IPS-20b (cell line): Measurements from ENCODE around the gene XYLT2.

Experiments used
- H3K27ac ChIP-seq: one replicate; pipeline ENCODE4 v1.5.1; 2013; ENCODE audit warnings: low read length
- H3K27me3 ChIP-seq: 2 replicates; pipeline ENCODE4 v1.6.1; 2013; ENCODE audit warnings: mild to moderate bottlenecking, low read length, inconsistent platforms; ENCODE audit not compliant: insufficient read depth
- H3K36me3 ChIP-seq: 2 replicates; pipeline ENCODE4 v1.6.1; 2013; ENCODE audit warnings: low read depth, mild to moderate bottlenecking, inconsistent platforms, low read length, moderate library complexity; ENCODE audit not compliant: insufficient read depth
- H3K4me1 ChIP-seq: 2 replicates; pipeline ENCODE4 v1.6.1; 2013; ENCODE audit warnings: mild to moderate bottlenecking, control low read depth, inconsistent platforms, low read length, moderate library complexity; ENCODE audit not compliant: insufficient read depth
- H3K4me3 ChIP-seq: 2 replicates; pipeline ENCODE4 v1.5.1; 2013; ENCODE audit warnings: mild to moderate bottlenecking, low read length, inconsistent platforms
- H3K9ac ChIP-seq: 2 replicates; pipeline ENCODE4 v1.6.1; 2013; ENCODE audit warnings: low read depth, mild to moderate bottlenecking, inconsistent platforms, low read length, moderate library complexity
- H3K9me3 ChIP-seq: 2 replicates; pipeline ENCODE4 v1.6.1; 2013; ENCODE audit warnings: mild to moderate bottlenecking, low read depth, low read length, inconsistent platforms; ENCODE audit not compliant: insufficient read depth

Gene XYLT2

GRCh38 chr17:50353600-50354195, 7.8 kb downstream of the XYLT2 start:
- Histone ChIP-seq H3K4me3 (no peak overlapping the region), H3K27ac (no peak overlapping the region), H3K27me3 (no peaks in the 10 kb centered on the region), H3K36me3 (peaks cover 52% of the 10 kb centered on the region), H3K4me1 (no peaks in the 10 kb centered on the region), H3K9me3 (no peaks in the 10 kb centered on the region), H3K9ac (no peak overlapping the region)

- Histone ChIP-seq H3K27me3 (no peaks in the 10 kb centered on the region), H3K36me3 (peaks cover 57% of the 10 kb centered on the region), H3K4me1 (no peaks in the 10 kb centered on the region)
Observed at GRCh38 chr17:50354198-50354597, 8.3 kb downstream of the XYLT2 start.

GRCh38 chr17:50354776-50355175, 8.8 kb downstream of the XYLT2 start:
- H3K27ac ChIP-seq, result no peak overlapping the region
- H3K4me3 ChIP-seq, result no peak overlapping the region
- H3K36me3 ChIP-seq, result peaks cover 62% of the 10 kb centered on the region
- no peaks in the 10 kb centered on the region for H3K9me3 ChIP-seq
- H3K4me1 ChIP-seq, result no peaks in the 10 kb centered on the region
- H3K27me3 ChIP-seq, result no peaks in the 10 kb centered on the region
- no peak overlapping the region for H3K9ac ChIP-seq

More at GRCh38 chr17:50354198-50354597, 8.3 kb downstream of the XYLT2 start:
- H3K9me3 ChIP-seq, result no peaks in the 10 kb centered on the region
- no peak overlapping the region for H3K4me3 ChIP-seq
- H3K27ac ChIP-seq, result no peak overlapping the region
- H3K9ac ChIP-seq, result no peak overlapping the region

GRCh38 chr17:50355336-50355700, 9.4 kb downstream of the XYLT2 start:
- no peaks in the 10 kb centered on the region for H3K4me1 ChIP-seq
- H3K27ac ChIP-seq, result no peak overlapping the region
- no peaks in the 10 kb centered on the region for H3K9me3 ChIP-seq
- peaks cover 68% of the 10 kb centered on the region for H3K36me3 ChIP-seq
- H3K9ac ChIP-seq, result no peak overlapping the region
- H3K4me3 ChIP-seq, result no peak overlapping the region
- H3K27me3 ChIP-seq, result no peaks in the 10 kb centered on the region

GRCh38 chr17:50355701-50356341, 9.9 kb downstream of the XYLT2 start:
- Histone ChIP-seq H3K36me3 (peaks cover 71% of the 10 kb centered on the region), H3K9ac (no peak overlapping the region), H3K4me1 (no peaks in the 10 kb centered on the region), H3K9me3 (no peaks in the 10 kb centered on the region), H3K27ac (no peak overlapping the region), H3K4me3 (no peak overlapping the region), H3K27me3 (no peaks in the 10 kb centered on the region)

GRCh38 chr17:50356418-50356817, 10.5 kb downstream of the XYLT2 start:
- Histone ChIP-seq H3K4me3 (no peak overlapping the region), H3K9ac (no peak overlapping the region), H3K9me3 (no peaks in the 10 kb centered on the region), H3K36me3 (peaks cover 74% of the 10 kb centered on the region), H3K27ac (no peak overlapping the region), H3K27me3 (no peaks in the 10 kb centered on the region), H3K4me1 (no peaks in the 10 kb centered on the region)

- no peak overlapping the region for H3K9ac ChIP-seq
- no peaks in the 10 kb centered on the region for H3K27me3 ChIP-seq
- H3K36me3 ChIP-seq, result peaks cover 71% of the 10 kb centered on the region
- no peaks in the 10 kb centered on the region; the same call in 1 of the 2 replicates for H3K4me1 ChIP-seq
- no peak overlapping the region for H3K27ac ChIP-seq
- no peak overlapping the region for H3K4me3 ChIP-seq
- no peaks in the 10 kb centered on the region for H3K9me3 ChIP-seq
Observed at GRCh38 chr17:50356892-50357510, 11.1 kb downstream of the XYLT2 start.

- Histone ChIP-seq H3K9ac (no peak overlapping the region), H3K36me3 (peaks cover 70% of the 10 kb centered on the region), H3K9me3 (no peaks in the 10 kb centered on the region), H3K27me3 (no peaks in the 10 kb centered on the region), H3K27ac (no peak overlapping the region), H3K4me3 (no peak overlapping the region), H3K4me1 (peaks cover 8% of the 10 kb centered on the region)
Observed at GRCh38 chr17:50358177-50358576, 12.3 kb downstream of the XYLT2 start.

- Histone ChIP-seq H3K9ac (no peak overlapping the region), H3K9me3 (no peaks in the 10 kb centered on the region), H3K27me3 (no peaks in the 10 kb centered on the region), H3K4me3 (no peak overlapping the region), H3K4me1 (peaks cover 13% of the 10 kb centered on the region), H3K36me3 (peaks cover 65% of the 10 kb centered on the region), H3K27ac (no peak overlapping the region)
Observed at GRCh38 chr17:50359005-50359699, 13.2 kb downstream of the XYLT2 start.

- H3K27me3 ChIP-seq, result no peaks in the 10 kb centered on the region
- H3K36me3 ChIP-seq, result peaks cover 56% of the 10 kb centered on the region
- H3K4me1 ChIP-seq, result peaks cover 17% of the 10 kb centered on the region
- H3K9me3 ChIP-seq, result no peaks in the 10 kb centered on the region
- no peak overlapping the region for H3K4me3 ChIP-seq
- H3K27ac ChIP-seq, result no peak overlapping the region
- no peak overlapping the region for H3K9ac ChIP-seq
Observed at GRCh38 chr17:50359998-50360461, 14.1 kb downstream of the XYLT2 start.

GRCh38 chr17:50360486-50361115, 14.7 kb downstream of the XYLT2 start:
- Histone ChIP-seq H3K9ac (no peak overlapping the region), H3K9me3 (no peaks in the 10 kb centered on the region), H3K27me3 (no peaks in the 10 kb centered on the region), H3K4me1 (peaks cover 22% of the 10 kb centered on the region), H3K27ac (no peak overlapping the region), H3K36me3 (peaks cover 56% of the 10 kb centered on the region), H3K4me3 (no peak overlapping the region)
